22Rv1 (cell line): ENCODE results near the gene PLXNC1.

Source experiments
- CTCF ChIP-seq: fragments of 450-650 bp; IDR thresholded peaks from 2 replicates; pipeline ENCODE4 v1.5.1; 2017; ENCODE audit warnings: mild to moderate bottlenecking
- ZFX ChIP-seq: fragments of 450-650 bp; IDR thresholded peaks from 2 replicates; pipeline ENCODE4 v1.6.1; 2017; ENCODE audit warnings: antibody characterized with exemption, borderline replicate concordance

GRCh38 chr12:94262228-94263010 lies 114.0 kb downstream of the PLXNC1 start:
- no peak for TF ChIP-seq CTCF
- TF ChIP-seq ZFX: no peak
